Small intestine (tissue), 7 donors: Measurements from ENCODE around the gene YWHAQ. TPM values are rescaled to one million over a fixed set of nuclear protein-coding genes. Genes with fewer than 3 reads are reported as not detected.

ENCODE experiments used
- DNase-seq, 2 donors: peaks; one replicate each; pipeline versions ENCODE4 v3.0.0 to v3.0.0-alpha.2; 2013
- FAIRE-seq: peaks from 2 replicates; lab custom pipeline; 2012; peaks lifted over from hg19 to GRCh38; lab: Jason Lieb, UNC
- H3K27ac ChIP-seq, 3 donors: one replicate each; pipeline ENCODE4 v1.5.1; 2013; ENCODE audit warnings: low read length in 2 of 3, mild to moderate bottlenecking in 2 of 3, control low read depth in 1 of 3, inconsistent platforms in 1 of 3, low read depth in 1 of 3, moderate library complexity in 1 of 3
- H3K27me3 ChIP-seq, 3 donors: one replicate each; pipeline ENCODE4 v1.6.1; 2013; ENCODE audit warnings: low read length in 3 of 3, inconsistent platforms in 1 of 3; ENCODE audit not compliant: control insufficient read depth in 3 of 3, insufficient read depth in 3 of 3
- H3K36me3 ChIP-seq, 3 donors: one replicate each; pipeline ENCODE4 v1.6.1; 2013; ENCODE audit warnings: low read length in 3 of 3, inconsistent platforms in 1 of 3, low read depth in 1 of 3, mild to moderate bottlenecking in 1 of 3, moderate library complexity in 1 of 3; ENCODE audit not compliant: control insufficient read depth in 3 of 3, insufficient read depth in 2 of 3
- H3K4me1 ChIP-seq, 3 donors: one replicate each; pipeline ENCODE4 v1.6.1; 2013; ENCODE audit warnings: low read length in 2 of 3, inconsistent platforms in 1 of 3, low read depth in 1 of 3, mild to moderate bottlenecking in 1 of 3, moderate library complexity in 1 of 3; ENCODE audit not compliant: control insufficient read depth in 3 of 3, insufficient read depth in 2 of 3
- H3K4me3 ChIP-seq, 3 donors: one replicate each; pipeline ENCODE4 v1.5.1; 2013; ENCODE audit warnings: low read length in 3 of 3, control low read depth in 1 of 3, inconsistent platforms in 1 of 3, low read depth in 1 of 3, mild to moderate bottlenecking in 1 of 3, moderate library complexity in 1 of 3
- H3K9me3 ChIP-seq, 2 donors: one replicate each; pipeline ENCODE4 v1.6.1; 2013; ENCODE audit warnings: low read depth in 1 of 2, low read length in 1 of 2; ENCODE audit not compliant: control insufficient read depth in 2 of 2, insufficient read depth in 1 of 2
- WGBS, 3 donors: extraction: QIAGEN DNeasy Blood & Tissue Kit; methylation state at CpG; one replicate each; pipeline ENCODE4 v1.1.7; 2013; 5-methylcytosine and 5-hydroxymethylcytosine counted together
- polyA plus RNA-seq, 4 donors: library from polyadenylated mRNA; stranded (reverse) in 3 of 4; unstranded in 1 of 4; fragments of 200-250 nt in 3 of 4; fragments of 120-200 nt in 1 of 4; gene quantifications; one replicate each; pipeline versions ENCODE4 v1.2.1 to v1.2.3, GENCODE V29; 2013
- donor health status: healthy with polysubstance abuse.
- donor health status: control.
- donor health status: control.
- donor health status: Bipolar disorder and iron deficiency.
- donor health status: healthy.

The YWHAQ gene
- polyA plus RNA-seq, 4 donors: 123 to 215 (median 173) TPM

DNA sequence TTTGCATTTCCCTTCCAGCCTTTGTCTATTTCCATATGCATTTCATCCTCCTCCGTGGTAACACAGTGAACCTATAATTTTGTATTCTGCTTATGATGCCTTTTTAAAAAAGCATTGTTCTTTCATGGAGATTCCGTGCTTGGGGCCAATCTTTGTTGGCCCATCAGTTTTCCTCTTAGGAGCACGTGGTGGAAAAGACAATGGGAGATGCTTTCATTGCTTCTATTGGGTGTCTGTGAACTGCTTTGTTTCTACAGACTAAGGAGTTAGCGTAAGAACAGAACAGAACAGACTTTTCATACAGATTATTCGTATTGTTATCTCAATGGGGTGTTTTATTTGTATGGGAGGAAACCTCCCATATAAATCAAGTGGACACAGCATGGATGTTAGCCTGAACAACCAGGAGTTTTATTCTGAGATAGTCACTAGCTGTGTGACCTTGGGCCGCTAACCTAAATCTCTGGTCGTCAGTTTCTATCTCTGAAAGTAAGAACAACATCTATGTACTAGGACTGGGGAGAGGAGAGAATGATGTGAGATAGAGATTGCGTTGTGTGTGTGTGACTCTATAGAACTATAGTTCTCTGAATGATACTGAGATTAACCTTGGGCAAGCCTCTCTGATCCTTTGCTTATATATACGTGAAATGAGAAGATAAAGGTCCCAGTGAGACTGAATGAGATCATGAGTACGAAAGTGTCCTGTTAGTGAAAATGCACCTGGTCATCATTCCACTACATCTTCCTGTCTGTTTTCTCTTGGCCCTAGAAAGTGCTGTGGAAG lies 22.9 kb upstream of the YWHAQ start:
- Histone ChIP-seq H3K36me3 (no peaks in the 10 kb centered on the region), H3K9me3 (no peaks in the 10 kb centered on the region), H3K4me3 (no peak overlapping the region), H3K27ac (no peak overlapping the region), H3K4me1 (no peaks in the 10 kb centered on the region), H3K27me3 (no peaks in the 10 kb centered on the region)
- DNase-seq: no peak
- WGBS, 3 donors: 74 to 79% (median 77%) methylated on average over 10 of the region's 10 CpGs
- FAIRE-seq: no peak

DNA sequence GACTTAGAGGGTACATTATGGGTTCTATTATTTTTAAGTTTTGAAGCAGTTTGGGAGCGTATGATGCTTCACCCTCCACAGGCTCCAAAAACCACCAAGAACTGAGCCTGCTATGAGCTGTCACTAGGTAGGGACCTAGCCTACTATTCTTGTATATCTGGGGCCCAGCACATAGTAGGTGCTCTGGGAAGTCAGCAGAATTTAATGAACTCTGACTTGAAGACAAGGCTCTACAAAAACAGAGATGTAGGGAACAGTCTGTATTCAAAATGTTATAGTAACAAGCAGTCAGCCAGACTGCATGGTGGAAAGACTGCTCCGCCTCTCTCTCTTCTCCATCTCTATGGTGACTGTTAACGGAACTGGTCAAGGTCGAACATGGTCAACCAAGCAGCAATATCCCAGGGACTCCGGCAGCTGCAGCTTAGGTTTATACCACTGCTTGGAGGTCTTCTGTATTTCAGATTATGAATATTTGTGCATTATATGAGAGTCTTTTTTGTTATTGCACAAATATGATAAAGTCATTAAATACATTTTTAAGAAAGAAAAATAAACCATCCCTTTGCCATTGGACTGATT lies 22.2 kb upstream of the YWHAQ start:
- no peak overlapping the region for H3K4me3 ChIP-seq
- no peaks in the 10 kb centered on the region for H3K27me3 ChIP-seq
- DNase-seq: no peak
- no peaks in the 10 kb centered on the region for H3K4me1 ChIP-seq
- no peaks in the 10 kb centered on the region for H3K9me3 ChIP-seq
- no peaks in the 10 kb centered on the region for H3K36me3 ChIP-seq
- FAIRE-seq: no peak
- 58 to 70% (median 60%) methylated on average over 5 of the region's 5 CpGs for WGBS, 3 donors
- H3K27ac ChIP-seq: no peak overlapping the region

DNA sequence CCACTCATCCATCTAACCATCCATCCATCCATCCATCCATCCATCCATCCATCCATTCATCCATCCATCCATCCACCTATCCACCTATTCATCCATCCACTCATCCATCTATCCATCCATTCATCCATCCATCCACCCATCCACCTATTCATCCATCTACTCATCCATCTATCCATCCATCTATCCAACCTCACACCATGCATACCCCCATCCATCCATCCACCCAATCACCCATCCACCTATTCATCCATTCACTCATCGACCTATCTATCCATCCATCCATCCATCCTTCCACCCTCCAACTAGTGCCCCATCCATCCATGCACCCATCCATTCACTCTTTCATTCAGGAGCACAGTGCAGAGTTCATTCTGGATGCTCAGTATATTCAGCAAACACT lies 21.5 kb upstream of the YWHAQ start:
- H3K4me3 ChIP-seq: no peak overlapping the region
- no peaks in the 10 kb centered on the region for H3K36me3 ChIP-seq
- no peaks in the 10 kb centered on the region for H3K4me1 ChIP-seq
- H3K27me3 ChIP-seq: no peaks in the 10 kb centered on the region
- no peak overlapping the region for H3K27ac ChIP-seq
- H3K9me3 ChIP-seq: no peaks in the 10 kb centered on the region
- no peak for DNase-seq
- FAIRE-seq: no peak
- 52 to 89% (median 88%) methylated on average over 1 of the region's 1 CpG for WGBS, 3 donors

DNA sequence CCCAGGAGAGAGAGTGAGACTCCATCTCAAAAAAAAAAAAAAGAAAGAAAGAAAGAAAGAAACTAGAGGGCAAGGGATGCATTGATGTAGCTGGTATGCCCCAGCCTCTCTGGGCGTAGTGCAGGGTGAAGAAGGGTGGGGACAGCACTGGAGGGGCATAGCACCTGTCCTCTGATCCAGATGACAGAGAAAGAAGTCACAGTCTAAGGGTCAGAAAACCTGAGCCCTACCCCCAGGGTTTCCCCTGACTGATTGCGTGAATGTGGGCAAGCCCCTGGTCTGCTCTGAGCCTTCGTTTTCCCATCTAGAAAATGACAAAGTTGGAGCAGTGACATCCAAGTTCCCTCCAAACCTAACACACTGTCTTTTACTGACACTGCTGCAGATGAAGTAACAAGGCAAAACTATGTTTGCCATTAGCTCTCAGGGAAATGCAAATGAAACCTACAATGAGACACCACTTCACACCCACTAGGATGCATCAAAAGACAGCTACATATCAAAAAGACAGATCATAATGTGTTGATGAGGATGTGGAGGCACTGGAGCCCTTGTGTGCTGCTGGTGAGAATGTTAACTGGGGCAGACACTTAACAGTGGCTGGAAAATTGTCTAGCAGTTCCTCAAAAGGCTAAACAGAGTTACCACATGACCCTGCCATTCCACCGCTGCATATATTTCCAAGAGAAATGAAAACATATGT lies 19.5 kb upstream of the YWHAQ start:
- H3K36me3 ChIP-seq: no peaks in the 10 kb centered on the region
- no peak overlapping the region for H3K27ac ChIP-seq
- FAIRE-seq: no peak
- H3K9me3 ChIP-seq: no peaks in the 10 kb centered on the region
- no peak overlapping the region for H3K4me3 ChIP-seq
- no peaks in the 10 kb centered on the region for H3K27me3 ChIP-seq
- DNase-seq: no peak
- peaks cover 0 to 2% (median 0%) of the 10 kb centered on the region in 3 donors for H3K4me1 ChIP-seq
- WGBS, 3 donors: 65 to 71% (median 68%) methylated on average over 4 of the region's 4 CpGs

DNA sequence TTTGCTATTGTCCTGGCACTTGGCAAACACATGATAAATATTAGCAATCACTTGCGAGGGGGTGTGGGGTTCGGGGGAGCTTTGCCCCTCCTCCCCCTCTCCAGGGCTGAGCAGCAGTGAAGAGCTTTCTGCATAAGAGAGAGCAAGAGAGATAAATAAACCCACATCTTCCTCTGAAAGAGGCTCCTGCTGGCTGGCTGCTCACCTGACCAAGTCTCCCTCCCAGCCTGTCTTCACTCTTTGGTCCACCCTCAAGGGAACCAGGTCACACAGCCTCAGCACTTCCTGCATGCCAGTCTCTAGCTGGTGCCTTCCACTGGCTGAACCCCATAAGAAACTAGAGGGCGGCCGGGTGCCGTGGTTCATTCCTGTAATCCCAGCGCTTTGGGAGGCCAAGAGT lies 18.5 kb upstream of the YWHAQ start:
- no peak overlapping the region for H3K27ac ChIP-seq
- no peaks in the 10 kb centered on the region for H3K36me3 ChIP-seq
- no peak overlapping the region for H3K4me3 ChIP-seq
- 71 to 80% (median 74%) methylated on average over 6 of the region's 6 CpGs for WGBS, 3 donors
- DNase-seq (no peak), FAIRE-seq (no peak)
- H3K4me1 ChIP-seq: peaks cover 0 to 11% (median 0%) of the 10 kb centered on the region in 3 donors
- H3K9me3 ChIP-seq: no peaks in the 10 kb centered on the region
- H3K27me3 ChIP-seq: no peaks in the 10 kb centered on the region

DNA sequence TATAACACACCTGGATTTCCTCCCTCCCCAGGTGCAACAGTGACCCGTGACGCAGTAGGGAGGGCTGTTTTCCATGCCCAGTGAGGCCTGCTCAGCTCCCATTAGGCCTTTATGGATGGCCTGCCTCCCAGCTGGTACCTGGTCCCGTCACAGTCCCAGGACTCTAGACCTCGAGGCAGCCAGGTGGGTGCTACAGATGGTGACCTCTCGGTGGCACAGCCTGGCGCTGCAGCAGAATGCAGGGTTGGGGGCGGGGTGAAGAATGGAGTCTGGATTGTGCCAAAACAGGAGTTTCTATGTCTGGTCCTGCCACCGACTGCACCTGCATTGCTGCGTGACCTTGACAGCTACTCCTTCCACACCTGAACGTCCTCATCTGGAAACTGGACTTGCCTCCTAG lies 18.0 kb upstream of the YWHAQ start:
- no peak for FAIRE-seq
- WGBS, 3 donors: 56 to 77% (median 61%) methylated on average over 10 of the region's 10 CpGs
- H3K36me3 ChIP-seq: no peaks in the 10 kb centered on the region

DNA sequence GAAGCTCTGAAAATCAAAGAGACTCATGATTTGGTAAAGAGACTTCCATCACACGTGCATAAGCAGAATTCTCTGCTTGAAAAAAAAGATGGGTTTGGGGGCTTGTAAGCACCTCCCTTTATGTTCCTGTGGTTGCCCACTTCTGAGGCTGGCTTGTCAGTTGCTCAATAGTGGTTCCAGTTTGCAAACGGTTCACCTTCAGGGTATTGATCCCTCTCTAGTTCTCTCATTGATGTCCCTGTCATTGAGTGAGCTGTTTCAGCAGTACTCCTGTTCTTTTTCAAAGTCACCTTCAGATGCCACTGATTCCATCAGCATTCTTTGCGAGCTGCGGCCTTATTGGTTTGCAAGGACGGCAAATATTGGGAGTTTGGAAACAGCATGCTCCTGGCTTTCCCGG lies 17.1 kb upstream of the YWHAQ start:
- Histone ChIP-seq H3K27me3 (no peaks in the 10 kb centered on the region), H3K36me3 (no peaks in the 10 kb centered on the region), H3K9me3 (no peaks in the 10 kb centered on the region), H3K4me1 (peaks cover 0 to 13% (median 0%) of the 10 kb centered on the region in 3 donors), H3K27ac (no peak overlapping the region), H3K4me3 (no peak overlapping the region)
- DNase-seq (no peak), FAIRE-seq (no peak)
- 79 to 83% (median 82%) methylated on average over 6 of the region's 6 CpGs for WGBS, 3 donors

More for the DNA sequence above, 18.0 kb upstream of the YWHAQ start:
- Histone ChIP-seq H3K27ac (no peak overlapping the region), H3K9me3 (no peaks in the 10 kb centered on the region), H3K4me3 (no peak overlapping the region), H3K27me3 (no peaks in the 10 kb centered on the region), H3K4me1 (peaks cover 0 to 13% (median 0%) of the 10 kb centered on the region in 3 donors)
- DNase-seq: no peak

DNA sequence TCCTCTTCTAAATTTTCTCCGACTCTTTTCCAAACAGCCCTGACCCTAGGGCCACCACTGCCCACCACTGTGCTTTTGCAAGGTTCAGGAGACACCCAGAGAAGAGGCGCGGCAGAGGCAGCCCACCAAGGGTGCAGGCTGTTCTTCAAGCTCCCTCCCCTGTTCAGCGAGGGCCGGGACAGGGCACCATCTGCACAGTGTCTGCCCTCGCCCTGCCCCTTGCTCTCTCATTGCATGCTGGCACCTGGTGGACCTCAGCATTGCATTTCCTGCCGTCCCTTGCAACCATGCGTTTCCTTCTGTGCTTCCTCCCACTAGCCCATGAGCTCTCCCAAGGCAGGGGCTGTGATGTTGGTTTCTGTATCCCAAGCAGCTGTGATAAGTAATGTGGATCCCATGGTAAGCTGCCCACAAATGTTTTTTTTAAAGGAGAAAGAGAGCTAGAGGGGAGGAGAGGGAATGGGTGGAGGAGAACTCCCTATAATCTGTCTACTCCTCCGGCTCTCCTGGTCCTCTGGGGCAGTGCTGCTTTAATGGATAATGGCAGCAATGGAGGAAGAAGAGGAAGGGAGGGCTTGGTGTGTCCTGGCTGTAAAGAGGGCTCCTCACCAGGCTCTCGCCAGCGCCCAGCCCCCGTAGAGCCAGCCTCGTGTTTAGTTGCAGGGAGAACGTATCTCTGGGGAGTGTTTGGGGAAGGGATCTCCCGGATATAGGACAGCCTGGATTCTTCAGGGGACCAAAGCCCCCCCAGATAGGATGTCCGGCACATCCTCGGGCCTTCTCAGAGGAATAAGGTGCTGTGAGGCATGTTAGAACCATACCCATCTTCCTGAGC lies 15.6 kb upstream of the YWHAQ start:
- Histone ChIP-seq H3K9me3 (no peaks in the 10 kb centered on the region), H3K36me3 (no peaks in the 10 kb centered on the region), H3K4me3 (no peak overlapping the region), H3K4me1 (peaks cover 0 to 13% (median 0%) of the 10 kb centered on the region in 3 donors), H3K27ac (no peak overlapping the region), H3K27me3 (no peaks in the 10 kb centered on the region)
- WGBS, 3 donors: 78 to 91% (median 78%) methylated on average over 17 of the region's 17 CpGs
- no peak for FAIRE-seq
- no peak for DNase-seq
